Gastrocnemius medialis (tissue), 4 donors: Measurements from ENCODE around the gene LAMP1.

Source experiments
- CTCF ChIP-seq, 5 experiments: fragments of 450-650 bp in 3 of 5; fragments of 200-600 bp in 2 of 5; sonication (generic) in 2 of 5; IDR thresholded peaks in 4 of 5; conservative IDR thresholded peaks in 1 of 5; 1 replicate in 4 of 5; 2 replicates in 1 of 5; pipeline ENCODE4 v1.5.1; 2016 to 2019; ENCODE audit warnings: antibody characterized with exemption in 5 of 5, mild to moderate bottlenecking in 3 of 5, moderate library complexity in 3 of 5
- POLR2A ChIP-seq, 2 donors: fragments of 450-650 bp; IDR thresholded peaks; one replicate each; pipeline ENCODE4 v1.6.1; 2017; ENCODE audit warnings: antibody characterized with exemption in 2 of 2, mild to moderate bottlenecking in 2 of 2, moderate library complexity in 2 of 2

GRCh38 chr13:113321546-113321945, 24.5 kb downstream of the LAMP1 start:
- no peak for TF ChIP-seq CTCF (IDR thresholded peaks at IDR 0.05 in 4 of 5, conservative IDR thresholded peaks at IDR 0.05 in 1 of 5)
- TF ChIP-seq POLR2A (IDR thresholded peaks at IDR 0.05) = no peak
